22Rv1 (cell line): ENCODE data around the gene LPIN3.

Experiments used
- ZFX ChIP-seq: fragments of 450-650 bp; IDR thresholded peaks from 2 replicates; pipeline ENCODE4 v1.6.1; 2017; ENCODE audit warnings: antibody characterized with exemption, borderline replicate concordance
- TF ChIP-seq, protein P1 (sequence below): fragments of 450-650 bp; IDR thresholded peaks from 2 replicates; pipeline ENCODE4 v1.5.1; 2017; ENCODE audit warnings: mild to moderate bottlenecking

DNA sequence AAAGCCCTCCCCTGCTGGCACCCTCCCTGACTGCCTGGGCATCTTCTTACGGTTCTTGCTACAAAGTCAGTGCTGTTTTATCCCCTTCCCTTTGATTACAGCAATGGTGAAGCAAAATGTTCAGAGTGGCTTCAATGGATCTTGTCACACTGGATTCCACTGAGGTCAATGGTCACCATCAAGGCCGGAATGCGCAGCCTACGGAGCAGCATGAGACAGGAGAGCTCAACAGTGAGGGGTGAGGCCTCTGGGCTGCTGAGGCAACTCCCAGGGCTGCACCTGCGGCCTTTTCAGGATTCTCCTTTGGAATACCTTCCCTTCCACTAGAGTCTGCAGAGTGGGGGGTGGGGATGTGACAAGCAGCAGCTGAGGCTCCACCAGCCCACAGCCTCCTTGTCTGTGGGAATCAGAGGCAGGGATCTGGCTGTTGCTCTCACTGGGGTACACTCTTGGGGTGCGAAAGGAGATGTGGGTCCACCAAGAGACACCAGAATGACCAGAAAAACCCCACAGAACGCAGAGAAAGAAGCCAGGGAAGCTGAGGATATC is 66.3 kb downstream of the LPIN3 start:
- TF ChIP-seq, protein P1, sequence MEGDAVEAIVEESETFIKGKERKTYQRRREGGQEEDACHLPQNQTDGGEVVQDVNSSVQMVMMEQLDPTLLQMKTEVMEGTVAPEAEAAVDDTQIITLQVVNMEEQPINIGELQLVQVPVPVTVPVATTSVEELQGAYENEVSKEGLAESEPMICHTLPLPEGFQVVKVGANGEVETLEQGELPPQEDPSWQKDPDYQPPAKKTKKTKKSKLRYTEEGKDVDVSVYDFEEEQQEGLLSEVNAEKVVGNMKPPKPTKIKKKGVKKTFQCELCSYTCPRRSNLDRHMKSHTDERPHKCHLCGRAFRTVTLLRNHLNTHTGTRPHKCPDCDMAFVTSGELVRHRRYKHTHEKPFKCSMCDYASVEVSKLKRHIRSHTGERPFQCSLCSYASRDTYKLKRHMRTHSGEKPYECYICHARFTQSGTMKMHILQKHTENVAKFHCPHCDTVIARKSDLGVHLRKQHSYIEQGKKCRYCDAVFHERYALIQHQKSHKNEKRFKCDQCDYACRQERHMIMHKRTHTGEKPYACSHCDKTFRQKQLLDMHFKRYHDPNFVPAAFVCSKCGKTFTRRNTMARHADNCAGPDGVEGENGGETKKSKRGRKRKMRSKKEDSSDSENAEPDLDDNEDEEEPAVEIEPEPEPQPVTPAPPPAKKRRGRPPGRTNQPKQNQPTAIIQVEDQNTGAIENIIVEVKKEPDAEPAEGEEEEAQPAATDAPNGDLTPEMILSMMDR: no peak
- no peak for TF ChIP-seq ZFX
